Astrocyte of the spinal cord (primary cell): ENCODE results near the gene PRDM16.

Experiments used
- DNase-seq: peaks from one replicate; pipeline ENCODE4 v3.0.0; 2011; ENCODE audit warnings: low read depth, low spot score
- H3K4me3 ChIP-seq: 2 replicates; pipeline ENCODE4 v1.5.1; 2011; ENCODE audit warnings: low read depth, mild to moderate bottlenecking, low read length, moderate library complexity
- CTCF ChIP-seq: IDR thresholded peaks from 2 replicates; pipeline ENCODE4 v1.5.1; 2012; ENCODE audit warnings: low read depth, mild to moderate bottlenecking, low read length, inconsistent platforms
- in situ Hi-C: cut with HindIII; loops from 2 replicates; pipeline ENCODE4 v1.10.0; 2017; ENCODE audit warnings: low sequenced_read_pairs

Gene PRDM16

GRCh38 chr1:3166206-3166918 lies 97.4 kb downstream of the PRDM16 start:
- TF ChIP-seq CTCF = no peak
- in situ Hi-C loops = no loop called here
- DNase-seq = no peak
- H3K4me3 ChIP-seq = no peak overlapping the region

- no peak for TF ChIP-seq CTCF
- no peak overlapping the region for H3K4me3 ChIP-seq
- in situ Hi-C loops = no loop called here
- no peak for DNase-seq
Observed at GRCh38 chr1:3167255-3167654, 98.3 kb downstream of the PRDM16 start.

GRCh38 chr1:3168678-3169077 lies 99.7 kb downstream of the PRDM16 start:
- no peak for DNase-seq
- in situ Hi-C loops = no loop called here
- TF ChIP-seq CTCF = no peak
- H3K4me3 ChIP-seq = no peak overlapping the region

- in situ Hi-C loops = no loop called here
Observed at GRCh38 chr1:3169665-3170356, 100.8 kb downstream of the PRDM16 start.

DNA sequence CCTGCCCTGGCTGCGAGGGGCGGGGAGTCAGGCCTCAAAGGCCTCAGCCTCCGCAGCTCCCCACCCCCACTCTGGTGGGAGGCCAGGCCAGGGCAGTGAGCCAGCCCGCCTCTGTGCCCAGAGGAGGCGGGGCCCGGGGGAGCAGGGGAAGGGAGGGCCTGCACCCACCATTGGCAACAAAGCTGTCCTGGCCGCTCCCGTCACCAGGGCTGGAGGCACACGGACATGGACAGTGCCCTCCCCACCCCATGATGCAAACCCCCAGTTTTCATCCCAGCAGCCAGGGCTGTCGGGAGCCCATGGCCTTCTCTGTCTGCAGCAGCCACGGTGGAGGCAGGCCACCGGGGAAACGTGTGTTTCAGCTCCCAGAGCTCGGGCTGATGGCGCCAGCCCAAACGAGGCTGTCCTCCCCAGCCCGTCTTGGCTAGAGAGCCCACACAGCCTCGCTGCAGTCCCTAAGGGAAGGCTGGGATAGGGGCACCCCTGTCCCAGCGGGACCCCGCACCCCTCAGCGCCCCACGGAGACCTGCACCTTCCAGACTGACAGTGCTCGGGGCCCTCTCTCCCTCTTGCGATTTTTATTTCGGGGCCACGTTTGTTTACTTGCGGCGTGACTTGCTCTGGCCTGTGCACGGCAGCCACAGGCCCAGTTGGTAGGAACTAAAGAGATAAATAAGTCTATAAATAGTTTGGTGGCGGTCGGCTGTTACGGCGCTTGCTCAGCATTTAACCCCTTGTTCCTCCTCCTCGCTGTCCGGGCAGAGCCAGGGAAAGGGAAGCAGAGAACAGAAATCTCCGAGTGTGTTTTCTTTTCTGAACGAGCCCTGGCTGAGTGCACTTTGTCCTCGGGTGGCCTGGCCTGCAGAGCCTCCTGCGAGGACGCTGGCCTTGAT lies 101.8 kb downstream of the PRDM16 start:
- H3K4me3 ChIP-seq = no peak overlapping the region
- TF ChIP-seq CTCF = no peak
- peak; percentile 48 for DNase-seq
- in situ Hi-C loops = no loop called here

More at GRCh38 chr1:3169665-3170356, 100.8 kb downstream of the PRDM16 start:
- TF ChIP-seq CTCF = no peak
- no peak overlapping the region for H3K4me3 ChIP-seq
- no peak for DNase-seq

DNA sequence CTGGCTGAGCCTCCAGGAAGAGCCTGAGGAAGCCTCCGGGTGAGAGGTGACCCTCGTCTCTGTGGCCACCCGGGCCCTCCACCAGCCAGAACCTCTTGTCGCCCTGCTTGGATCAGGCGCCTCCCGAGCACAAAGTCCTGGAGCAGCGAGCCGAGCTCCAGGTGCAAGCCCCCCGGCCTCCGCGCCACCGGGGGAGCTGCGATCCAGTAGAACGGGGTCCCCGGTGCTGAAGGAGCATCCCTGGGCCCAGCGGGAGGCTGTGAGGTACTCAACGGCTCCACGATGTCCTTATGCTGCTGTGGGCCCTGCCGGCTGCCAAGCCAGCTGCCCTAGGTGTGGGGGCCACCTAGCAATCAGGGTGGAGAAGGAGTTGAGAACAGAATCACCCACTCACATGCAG lies 102.8 kb downstream of the PRDM16 start:
- in situ Hi-C loops = no loop called here
- no peak for DNase-seq
- no peak overlapping the region for H3K4me3 ChIP-seq
- TF ChIP-seq CTCF = no peak
